Stimulated activated CD4-positive, alpha-beta T cell treated with anti-CD3 and anti-CD28 coated beads, Interleukin-1b, Interleukin-23, amount 100 ng/mL, for 1 hour (primary cell): ENCODE data around the gene SSR4.

Source experiments
- DNase-seq, 2 donors: peaks; one replicate each; pipeline ENCODE4 v3.0.0-alpha.2; 2020; ENCODE audit warnings: low read depth in 2 of 2

Gene SSR4

DNA sequence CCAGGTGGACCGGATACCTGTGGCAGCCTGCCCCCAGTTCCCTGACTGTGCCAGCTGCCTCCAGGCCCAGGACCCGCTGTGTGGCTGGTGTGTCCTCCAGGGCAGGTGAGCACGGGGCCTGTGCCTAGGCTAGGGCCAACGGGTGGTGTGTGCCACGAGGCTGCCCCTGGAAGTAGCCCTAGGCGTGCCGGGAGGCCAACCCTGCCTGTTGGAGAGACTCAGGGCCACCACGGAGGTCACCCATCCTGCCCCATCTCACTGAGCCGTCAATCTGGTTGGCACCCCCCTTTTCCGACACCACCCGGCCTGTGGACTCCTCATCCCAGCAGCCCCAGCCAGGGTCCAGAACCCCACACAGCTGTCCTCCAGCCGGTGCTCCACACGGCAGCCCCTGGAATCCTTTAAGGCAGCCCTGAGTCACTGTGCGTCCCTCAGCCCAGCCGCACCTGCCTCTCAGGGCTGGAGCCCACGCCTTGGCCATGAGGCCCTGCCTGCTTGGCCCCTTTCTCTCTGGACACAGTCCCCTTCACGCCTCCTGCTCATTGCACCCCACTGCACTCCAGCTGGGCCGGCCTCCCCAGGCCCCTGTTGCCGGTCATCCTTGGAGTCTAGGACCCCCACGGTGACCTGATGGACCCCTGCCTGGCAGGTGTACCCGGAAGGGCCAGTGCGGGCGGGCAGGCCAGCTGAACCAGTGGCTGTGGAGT is 25.2 kb upstream of the SSR4 start:
- no peak for DNase-seq

DNA sequence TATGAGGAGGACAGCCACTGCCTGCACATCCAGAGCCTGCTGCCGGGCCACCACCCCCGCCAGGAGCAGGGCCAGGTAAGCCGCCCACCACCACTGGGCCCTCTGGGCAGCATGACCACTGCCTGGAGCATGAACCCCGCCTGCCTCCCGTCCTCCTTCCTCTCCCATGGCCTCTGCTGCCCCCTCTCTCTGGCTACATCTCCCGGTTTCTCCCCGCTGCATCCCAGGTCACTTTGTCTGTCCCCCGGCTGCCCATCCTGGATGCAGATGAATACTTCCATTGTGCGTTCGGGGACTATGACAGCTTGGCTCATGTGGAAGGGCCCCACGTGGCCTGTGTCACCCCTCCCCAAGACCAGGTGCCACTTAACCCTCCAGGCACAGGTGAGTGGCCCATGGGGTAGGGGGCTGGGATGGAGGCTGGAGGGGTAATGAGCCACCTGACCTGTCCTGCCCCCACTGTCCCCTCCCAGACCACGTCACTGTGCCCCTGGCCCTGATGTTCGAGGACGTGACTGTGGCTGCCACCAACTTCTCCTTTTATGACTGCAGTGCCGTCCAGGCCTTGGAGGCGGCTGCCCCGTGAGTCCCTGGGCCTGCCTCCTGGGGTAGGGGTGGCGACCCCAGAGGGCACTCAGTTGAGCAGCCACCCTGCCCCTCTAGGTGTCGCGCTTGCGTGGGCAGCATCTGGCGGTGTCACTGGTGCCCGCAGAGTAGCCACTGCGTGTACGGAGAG is 24.4 kb upstream of the SSR4 start:
- DNase-seq = no peak

DNA sequence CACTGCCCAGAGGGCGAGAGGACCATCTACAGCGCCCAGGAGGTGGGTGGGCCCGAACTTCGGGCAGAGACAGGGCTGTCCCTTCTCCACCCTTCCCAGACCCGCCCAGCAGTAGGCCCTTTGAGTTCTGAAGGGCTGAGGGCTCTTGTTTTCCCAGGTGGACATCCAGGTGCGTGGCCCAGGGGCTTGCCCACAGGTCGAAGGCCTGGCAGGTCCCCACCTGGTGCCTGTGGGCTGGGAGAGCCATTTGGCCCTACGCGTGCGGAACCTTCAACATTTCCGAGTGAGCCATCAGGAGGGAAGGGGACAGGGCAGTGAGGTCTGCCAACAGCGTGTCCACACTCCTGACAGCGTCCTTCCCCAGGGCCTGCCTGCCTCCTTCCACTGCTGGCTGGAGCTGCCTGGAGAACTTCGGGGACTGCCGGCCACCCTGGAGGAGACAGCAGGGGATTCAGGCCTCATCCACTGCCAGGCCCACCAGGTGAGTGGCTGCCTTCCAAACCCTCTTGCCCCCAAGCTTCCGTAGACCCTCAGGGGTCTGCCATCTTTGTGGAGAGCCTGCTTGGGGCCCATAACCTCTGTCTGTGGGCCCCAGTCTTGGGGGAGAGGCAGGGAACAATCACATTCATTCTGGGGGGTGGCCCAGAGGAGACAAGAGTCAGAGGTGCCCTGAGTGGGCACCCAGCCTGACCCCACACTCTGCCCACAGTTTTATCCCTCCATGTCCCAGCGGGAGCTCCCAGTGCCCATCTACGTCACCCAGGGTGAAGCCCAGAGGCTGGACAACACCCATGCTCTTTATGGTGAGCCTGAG is 23.7 kb upstream of the SSR4 start:
- no peak for DNase-seq

DNA sequence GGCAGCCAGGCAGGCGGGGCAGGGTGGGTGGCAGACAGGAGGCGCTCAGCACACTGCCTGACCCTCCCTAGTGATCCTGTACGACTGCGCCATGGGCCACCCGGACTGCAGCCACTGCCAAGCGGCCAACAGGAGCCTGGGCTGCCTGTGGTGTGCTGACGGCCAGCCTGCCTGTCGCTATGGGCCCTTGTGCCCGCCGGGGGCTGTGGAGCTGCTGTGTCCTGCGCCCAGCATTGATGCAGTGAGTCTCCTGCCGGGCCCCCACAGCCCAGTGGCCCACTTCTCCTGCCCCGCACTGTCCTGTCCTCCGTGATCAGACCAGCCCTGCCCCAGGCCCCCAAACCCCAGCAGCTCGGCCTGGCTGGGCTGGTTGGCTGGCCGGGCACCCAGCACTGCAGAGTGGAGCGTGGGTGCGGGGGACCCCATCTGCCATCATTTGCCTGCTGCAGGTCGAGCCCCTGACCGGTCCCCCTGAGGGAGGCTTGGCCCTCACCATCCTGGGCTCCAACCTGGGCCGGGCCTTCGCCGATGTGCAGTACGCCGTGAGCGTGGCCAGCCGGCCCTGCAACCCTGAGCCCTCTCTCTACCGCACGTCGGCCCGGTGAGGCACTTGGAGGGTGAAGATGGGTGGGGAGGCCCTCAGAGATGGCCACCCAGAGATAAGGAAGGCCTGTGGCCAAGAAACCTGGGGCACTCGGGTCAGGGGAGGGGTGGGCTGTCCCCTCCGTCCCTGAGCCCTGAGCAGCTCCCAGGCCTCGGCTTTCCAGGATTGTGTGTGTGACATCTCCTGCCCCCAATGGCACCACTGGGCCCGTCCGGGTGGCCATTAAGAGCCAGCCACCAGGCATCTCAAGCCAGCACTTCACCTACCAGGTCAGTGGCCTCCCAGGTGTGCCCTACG is 22.8 kb upstream of the SSR4 start:
- no peak for DNase-seq

DNA sequence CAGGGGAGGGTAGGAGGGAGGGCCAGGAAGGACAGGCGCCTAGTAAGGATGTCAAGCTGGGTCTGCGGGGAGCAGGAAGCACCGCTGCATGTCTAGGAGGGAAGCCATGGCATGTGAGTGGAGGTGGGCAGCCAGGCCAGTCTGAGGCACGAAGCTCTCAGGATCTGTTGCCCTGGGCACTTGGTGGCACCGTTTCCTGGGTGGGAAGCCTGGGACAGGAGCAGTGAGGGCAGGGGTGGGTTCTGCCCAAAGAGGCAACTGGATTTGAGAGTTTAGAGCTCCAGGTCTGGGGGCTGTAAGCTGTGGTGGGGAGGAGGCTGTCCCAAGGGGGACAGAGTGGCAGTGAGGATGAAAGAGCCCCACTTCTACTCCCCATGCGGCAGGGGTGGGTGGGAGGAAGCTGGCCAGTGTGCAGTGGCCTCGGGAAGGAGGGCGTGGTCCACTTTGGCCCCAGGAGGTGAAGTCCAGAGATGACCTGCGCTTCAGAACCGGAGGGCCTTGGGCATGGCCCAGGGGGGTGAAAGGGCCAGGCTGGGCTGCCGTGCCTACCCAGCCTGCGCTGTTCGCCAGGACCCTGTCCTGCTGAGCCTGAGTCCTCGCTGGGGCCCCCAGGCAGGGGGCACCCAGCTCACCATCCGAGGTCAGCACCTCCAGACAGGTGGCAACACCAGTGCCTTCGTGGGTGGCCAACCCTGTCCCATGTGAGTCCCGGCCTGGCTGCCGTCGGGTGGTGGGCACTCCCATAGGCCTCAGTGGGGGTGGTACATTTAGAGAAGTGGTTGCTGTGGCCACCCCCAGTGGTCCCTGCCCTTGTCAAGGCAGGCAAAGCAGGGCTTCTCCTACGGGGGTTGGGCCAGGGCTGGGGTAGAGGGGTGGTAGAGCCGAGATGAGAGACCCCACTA is 21.9 kb upstream of the SSR4 start:
- DNase-seq = no peak

DNA sequence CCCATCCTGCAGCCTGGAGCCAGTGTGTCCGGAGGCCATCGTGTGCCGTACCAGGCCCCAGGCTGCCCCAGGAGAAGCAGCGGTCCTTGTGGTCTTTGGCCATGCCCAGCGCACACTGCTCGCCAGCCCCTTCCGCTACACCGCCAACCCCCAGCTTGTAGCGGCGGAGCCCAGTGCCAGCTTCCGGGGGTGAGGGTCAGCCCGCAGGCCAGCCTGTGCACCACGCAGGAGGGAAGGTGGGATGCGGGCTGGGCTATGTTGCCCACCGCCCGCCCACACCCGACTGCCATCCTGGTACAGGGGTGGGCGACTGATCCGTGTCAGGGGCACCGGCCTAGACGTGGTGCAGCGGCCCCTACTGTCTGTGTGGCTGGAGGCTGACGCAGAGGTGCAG is 21.3 kb upstream of the SSR4 start:
- DNase-seq = no peak

DNA sequence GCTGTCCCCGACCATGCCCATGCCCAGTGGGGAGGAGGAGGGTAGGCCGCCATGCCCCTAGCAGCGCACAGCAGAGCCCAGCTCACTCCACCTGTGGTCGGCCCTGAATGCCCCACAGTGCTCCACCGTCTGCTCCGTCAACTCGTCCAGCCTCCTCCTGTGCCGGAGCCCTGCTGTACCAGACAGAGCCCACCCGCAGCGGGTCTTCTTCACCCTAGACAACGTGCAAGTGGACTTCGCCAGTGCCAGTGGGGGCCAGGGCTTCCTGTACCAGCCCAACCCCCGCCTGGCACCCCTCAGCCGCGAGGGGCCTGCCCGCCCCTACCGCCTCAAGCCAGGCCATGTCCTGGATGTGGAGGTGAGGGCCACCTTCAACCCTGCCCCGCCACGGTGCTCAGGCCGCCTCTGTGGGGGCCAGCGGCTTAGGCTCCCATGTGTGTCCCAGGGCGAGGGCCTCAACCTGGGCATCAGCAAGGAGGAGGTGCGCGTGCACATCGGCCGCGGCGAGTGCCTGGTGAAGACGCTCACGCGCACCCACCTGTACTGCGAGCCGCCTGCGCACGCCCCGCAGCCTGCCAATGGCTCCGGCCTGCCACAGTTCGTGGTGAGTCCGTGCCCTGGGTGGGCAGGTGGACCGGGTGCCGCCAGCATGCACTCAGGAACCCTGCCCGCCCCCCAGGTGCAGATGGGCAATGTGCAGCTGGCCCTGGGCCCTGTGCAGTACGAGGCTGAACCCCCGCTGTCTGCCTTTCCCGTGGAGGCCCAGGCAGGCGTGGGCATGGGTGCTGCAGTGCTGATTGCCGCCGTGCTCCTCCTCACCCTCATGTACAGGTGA is 20.5 kb upstream of the SSR4 start:
- no peak for DNase-seq

DNA sequence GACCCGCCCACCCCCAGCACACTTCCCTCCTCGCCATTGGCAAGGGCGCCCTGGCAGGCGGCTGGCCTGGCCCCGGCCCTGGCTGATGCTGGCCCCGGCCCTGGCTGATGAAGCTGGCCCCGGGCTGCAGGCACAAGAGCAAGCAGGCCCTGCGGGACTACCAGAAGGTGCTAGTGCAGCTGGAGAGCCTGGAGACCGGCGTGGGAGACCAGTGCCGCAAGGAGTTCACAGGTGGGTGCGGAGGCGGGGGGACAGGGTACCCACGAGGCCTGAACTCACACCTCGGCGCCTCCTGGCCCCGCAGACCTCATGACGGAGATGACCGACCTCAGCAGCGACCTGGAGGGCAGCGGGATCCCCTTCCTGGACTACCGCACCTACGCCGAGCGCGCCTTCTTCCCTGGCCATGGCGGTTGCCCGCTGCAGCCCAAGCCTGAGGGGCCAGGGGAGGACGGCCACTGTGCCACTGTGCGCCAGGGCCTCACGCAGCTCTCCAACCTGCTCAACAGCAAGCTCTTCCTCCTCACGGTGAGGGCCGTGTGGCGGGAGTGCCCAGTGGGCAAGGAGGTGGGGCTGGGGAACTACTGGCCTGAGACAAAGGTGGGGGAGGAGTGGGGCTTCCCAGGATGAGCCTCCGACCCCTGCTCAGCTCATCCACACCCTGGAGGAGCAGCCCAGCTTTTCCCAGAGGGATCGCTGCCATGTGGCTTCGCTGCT is 19.7 kb upstream of the SSR4 start:
- DNase-seq = no peak

DNA sequence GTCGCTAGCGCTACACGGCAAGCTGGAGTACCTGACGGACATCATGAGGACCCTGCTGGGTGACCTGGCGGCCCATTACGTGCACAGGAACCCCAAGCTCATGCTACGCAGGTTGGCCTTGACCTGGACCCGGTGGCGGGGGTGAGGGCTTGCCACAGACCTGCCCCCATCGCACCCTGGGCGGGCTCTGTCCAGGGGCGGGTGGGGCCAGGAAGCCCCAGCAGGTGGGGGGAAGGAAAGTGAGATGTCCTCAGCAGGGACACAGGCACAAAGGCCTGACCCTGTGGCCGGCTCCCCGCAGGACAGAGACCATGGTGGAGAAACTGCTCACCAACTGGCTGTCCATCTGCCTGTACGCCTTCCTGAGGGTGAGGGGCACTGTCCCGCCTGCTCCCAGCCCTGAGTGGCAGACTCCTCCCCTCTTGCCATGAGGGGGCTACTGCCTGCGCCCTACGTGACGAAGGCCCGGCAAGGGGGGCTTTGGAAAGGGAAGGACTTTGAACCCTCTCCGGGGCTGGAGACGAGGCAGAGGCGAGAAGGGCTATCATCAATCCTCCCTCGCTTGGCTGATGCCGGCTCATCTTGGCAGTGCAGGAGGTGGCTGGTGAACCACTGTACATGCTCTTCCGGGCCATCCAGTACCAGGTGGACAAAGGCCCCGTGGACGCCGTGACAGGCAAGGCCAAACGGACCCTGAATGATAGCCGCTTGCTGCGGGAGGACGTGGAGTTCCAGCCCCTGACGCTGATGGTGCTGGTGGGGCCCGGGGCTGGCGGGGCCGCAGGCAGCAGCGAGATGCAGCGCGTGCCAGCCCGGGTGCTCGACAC is 19.0 kb upstream of the SSR4 start:
- no peak for DNase-seq

DNA sequence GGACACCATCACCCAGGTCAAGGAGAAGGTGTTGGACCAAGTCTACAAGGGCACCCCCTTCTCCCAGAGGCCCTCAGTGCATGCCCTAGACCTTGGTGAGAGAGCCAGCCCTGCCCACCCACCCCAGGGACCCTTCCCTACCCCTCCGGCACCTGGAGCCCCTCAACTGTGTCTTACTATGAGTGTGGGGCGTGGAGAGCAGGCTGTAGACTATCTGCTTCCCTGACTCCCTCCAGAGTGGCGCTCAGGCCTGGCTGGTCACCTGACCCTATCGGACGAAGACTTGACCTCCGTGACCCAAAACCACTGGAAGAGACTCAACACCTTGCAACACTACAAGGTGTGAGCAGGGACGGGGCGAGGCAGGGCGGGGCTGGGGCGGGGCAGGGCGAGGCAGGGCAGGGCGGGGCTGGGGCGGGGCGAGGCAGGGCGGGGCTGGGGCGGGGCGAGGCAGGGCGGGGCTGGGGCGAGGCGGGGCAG is 18.3 kb upstream of the SSR4 start:
- DNase-seq = no peak

DNA sequence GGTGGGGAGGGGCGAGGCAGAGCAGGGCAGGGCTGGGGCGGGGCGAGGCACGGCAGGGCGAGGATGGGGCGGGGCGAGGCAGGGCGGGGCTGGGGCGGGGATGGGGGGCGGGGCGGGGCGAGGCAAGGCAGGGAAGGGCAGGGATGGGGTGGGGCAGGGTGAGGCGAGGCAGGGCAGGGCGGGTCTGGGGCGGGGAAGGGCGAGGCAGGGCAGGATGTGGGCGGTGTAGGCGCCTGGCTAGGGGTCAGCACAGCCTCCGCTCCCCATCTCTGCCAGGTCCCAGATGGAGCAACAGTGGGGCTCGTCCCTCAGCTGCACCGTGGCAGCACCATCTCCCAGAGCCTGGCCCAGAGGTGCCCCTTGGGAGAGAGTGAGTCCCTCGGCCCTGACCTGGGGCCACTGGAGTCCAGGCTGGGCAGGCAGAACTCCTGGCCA is 17.8 kb upstream of the SSR4 start:
- DNase-seq = no peak

DNA sequence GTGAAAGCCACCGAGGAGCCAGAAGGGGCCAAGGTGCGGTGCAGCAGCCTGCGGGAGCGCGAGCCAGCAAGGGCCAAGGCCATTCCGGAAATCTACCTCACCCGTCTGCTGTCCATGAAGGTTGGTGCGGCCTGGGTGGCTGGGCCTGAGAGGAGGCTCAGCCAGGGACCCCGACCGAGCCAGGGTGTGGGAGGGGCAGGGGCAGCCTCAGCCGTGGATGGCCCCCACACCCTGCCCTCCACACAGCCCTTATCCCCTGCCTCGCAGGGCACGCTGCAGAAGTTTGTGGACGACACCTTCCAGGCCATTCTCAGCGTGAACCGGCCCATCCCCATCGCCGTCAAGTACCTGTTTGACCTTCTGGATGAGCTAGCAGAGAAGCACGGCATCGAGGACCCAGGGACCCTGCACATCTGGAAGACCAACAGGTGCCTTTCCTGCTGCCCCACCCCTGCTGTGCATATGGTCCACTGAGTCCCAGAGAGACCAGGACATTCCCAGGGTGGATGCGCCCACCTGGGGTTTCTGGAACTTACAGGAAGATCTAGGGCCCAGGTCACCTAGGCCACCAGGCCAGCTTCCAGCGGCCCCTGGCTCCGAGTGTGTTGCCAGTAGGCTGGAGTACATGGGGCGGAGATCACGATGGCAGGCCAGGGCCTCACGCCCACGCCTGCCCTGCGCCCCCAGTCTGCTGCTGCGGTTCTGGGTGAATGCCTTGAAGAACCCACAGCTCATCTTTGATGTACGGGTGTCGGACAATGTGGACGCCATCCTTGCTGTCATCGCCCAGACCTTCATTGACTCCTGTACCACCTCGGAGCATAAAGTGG is 17.0 kb upstream of the SSR4 start:
- DNase-seq = no peak

DNA sequence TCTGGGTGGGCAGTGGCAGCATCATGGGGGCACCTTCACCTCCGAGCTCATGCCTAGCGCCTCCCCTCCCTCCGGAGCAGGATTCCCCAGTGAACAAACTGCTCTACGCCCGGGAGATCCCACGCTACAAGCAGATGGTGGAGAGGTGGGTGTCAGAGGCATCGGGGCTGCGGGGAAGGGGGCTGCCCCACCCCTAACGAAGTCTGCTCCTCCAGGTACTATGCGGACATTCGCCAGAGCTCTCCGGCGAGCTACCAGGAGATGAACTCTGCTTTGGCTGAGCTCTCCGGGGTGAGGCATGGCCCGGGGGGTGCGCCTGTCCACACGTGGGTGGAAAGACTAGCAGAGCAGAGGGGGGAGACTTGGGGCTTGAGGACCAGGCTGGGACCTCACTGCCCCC is 16.3 kb upstream of the SSR4 start:
- DNase-seq = no peak

DNA sequence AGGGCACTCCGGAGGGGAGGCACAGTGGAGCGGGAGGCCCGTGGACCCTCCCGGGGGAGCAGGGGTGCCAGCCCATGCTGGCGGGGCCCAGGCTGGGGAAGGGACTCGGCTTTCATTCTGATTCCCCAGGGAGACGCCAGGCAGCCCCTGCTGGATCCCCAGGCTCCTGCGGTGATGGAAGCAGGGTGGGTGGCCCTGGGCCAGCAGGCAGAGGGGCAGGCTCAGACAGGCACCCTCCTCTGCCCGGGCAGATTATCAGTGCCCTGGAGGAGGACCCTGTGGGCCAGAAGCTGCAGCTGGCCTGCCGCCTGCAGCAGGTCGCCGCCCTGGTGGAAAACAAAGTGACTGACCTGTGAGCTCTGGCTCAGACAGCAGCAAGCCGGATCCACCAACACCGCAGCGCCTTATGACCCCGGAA is 15.8 kb upstream of the SSR4 start:
- DNase-seq = no peak

DNA sequence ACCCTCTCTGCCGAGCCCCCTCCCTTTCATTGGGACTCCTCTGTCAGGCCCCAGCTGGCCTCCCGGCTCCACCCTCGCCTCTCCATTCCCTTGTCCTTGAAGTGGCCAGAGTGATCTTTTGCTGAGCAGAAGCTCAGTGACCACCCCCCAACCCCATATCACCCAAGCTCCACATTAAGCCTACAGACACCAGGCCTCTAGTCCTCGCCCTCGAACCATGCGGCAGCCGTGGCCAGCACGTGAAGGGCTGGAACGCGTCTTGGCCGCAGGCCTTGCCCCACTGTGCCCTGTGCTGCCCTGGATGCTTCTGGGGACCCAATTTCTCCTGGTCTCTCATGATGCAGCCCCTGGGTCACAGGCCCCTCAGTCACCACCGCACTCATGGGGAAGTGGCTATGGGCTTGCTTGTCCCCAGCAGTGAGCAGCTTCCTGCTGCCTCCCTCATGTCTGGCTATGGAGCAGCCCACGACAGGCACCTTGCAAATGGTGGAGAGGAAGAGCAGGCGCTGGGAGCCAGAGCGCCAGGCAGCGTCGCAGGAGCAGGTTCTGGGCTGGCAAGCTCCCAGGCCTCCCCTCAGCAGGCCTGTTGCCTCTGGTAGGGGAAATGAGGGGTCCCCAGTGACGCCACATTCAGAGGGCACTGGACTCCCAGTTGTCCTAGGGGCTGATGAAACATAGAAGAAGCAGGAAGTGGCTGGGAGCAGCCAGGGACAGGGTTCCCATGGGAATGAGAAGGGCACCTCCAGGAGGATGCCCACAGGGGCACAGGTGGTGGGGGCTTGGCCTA is 14.4 kb upstream of the SSR4 start:
- DNase-seq = no peak
